ENCODE results near the gene FHL3.
"Not testable (repeated sequence)": the region's sequence is repeated elsewhere in the genome, so short reads cannot be mapped to it uniquely, and the experiment has no call there.

FHL3 gene

GRCh38 chr1:37983546-37983945 is 21.8 kb downstream of the FHL3 start:
- no peak for DNase-seq

- no peak for DNase-seq
Observed at GRCh38 chr1:37978541-37978940, 26.8 kb downstream of the FHL3 start.

GRCh38 chr1:37975083-37975482 is 30.2 kb downstream of the FHL3 start:
- DNase-seq: not testable (repeated sequence)

GRCh38 chr1:37974567-37974966 is 30.7 kb downstream of the FHL3 start:
- no peak for DNase-seq

GRCh38 chr1:37973684-37974083 is 31.6 kb downstream of the FHL3 start:
- DNase-seq: not testable (repeated sequence)

- no peak for DNase-seq
Observed at GRCh38 chr1:37965301-37965700, 40.0 kb downstream of the FHL3 start.

GRCh38 chr1:37964106-37964505 is 41.2 kb downstream of the FHL3 start:
- not testable (repeated sequence) for DNase-seq

GRCh38 chr1:37958690-37959089 is 46.6 kb downstream of the FHL3 start:
- no peak for DNase-seq

GRCh38 chr1:37955685-37956084 is 49.6 kb downstream of the FHL3 start:
- DNase-seq: no peak

GRCh38 chr1:37954316-37954971 is 50.9 kb downstream of the FHL3 start:
- no peak for DNase-seq

- DNase-seq: no peak
Observed at GRCh38 chr1:37952738-37953137, 52.6 kb downstream of the FHL3 start.

- DNase-seq: no peak
Observed at GRCh38 chr1:37951783-37952624, 53.3 kb downstream of the FHL3 start.

- no peak for DNase-seq
Observed at GRCh38 chr1:37951041-37951782, 54.1 kb downstream of the FHL3 start.

- no peak for DNase-seq
Observed at GRCh38 chr1:37949524-37950152, 55.7 kb downstream of the FHL3 start.

GRCh38 chr1:37948841-37949240 is 56.5 kb downstream of the FHL3 start:
- no peak for DNase-seq

- DNase-seq: no peak
Observed at GRCh38 chr1:37948166-37948565, 57.1 kb downstream of the FHL3 start.

GRCh38 chr1:37947364-37947763 is 58.0 kb downstream of the FHL3 start:
- no peak for DNase-seq

All from activated CD8-positive, alpha-beta memory T cell treated with anti-CD3 and anti-CD28 coated beads, Interleukin-2, amount 50 U/mL, for 48 hours (primary cell).